Measurements from ENCODE around the gene CD248. TPM values are rescaled to one million over a fixed set of nuclear protein-coding genes. Genes with fewer than 3 reads are reported as not detected.

The CD248 gene
- total RNA-seq, 1 donor from 2014 or later = 68.7 TPM

DNA sequence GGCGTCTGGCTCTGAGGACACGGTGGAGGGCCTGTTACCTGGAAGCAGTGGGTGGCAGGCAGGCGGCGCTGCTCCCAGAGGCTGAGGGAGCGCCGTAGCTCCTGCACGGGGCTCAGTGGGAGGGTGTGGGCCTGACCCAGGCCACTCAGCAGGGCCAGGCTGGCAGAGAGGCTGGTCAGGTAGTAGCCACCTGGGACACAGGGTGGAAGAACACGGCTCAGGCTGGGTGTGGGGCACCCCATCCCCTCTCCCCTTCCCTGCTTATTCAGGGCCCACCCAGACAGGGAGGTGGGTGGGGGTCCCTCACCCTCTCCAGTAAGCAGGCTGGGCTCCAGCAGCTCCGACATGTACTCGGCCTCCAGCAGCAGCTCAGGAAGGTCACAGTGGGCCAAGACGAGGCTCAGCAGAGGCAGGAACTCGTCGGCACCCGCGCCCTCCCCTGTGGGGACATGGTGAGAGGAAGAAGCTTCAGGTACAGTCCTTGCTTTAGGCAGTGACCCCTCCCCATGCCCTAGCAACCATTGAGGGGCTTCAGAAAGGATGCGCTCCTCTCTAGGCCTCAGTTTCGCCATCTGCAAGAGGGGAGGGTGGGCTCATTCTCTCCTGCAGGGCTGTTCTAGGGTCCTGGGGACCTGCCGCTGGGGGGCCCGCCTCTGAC lies 16.5 kb upstream of the CD248 start:
- Mint-ChIP-seq H3K9me3 (ENCODE audit: unreplicated experiment) (no peaks in the 10 kb centered on the region), H3K27ac (ENCODE audit: unreplicated experiment) (no peak overlapping the region), H3K27me3 (ENCODE audit: unreplicated experiment) (no peaks in the 10 kb centered on the region), H3K4me3 (ENCODE audit: unreplicated experiment) (no peak overlapping the region), H3K36me3 (ENCODE audit: unreplicated experiment) (peaks cover 6% of the 10 kb centered on the region), H3K4me1 (ENCODE audit: unreplicated experiment) (peaks cover 48% of the 10 kb centered on the region)
- no peak for DNase-seq (ENCODE audit: extremely low spot score, unreplicated experiment)
- TF ChIP-seq, protein P1, sequence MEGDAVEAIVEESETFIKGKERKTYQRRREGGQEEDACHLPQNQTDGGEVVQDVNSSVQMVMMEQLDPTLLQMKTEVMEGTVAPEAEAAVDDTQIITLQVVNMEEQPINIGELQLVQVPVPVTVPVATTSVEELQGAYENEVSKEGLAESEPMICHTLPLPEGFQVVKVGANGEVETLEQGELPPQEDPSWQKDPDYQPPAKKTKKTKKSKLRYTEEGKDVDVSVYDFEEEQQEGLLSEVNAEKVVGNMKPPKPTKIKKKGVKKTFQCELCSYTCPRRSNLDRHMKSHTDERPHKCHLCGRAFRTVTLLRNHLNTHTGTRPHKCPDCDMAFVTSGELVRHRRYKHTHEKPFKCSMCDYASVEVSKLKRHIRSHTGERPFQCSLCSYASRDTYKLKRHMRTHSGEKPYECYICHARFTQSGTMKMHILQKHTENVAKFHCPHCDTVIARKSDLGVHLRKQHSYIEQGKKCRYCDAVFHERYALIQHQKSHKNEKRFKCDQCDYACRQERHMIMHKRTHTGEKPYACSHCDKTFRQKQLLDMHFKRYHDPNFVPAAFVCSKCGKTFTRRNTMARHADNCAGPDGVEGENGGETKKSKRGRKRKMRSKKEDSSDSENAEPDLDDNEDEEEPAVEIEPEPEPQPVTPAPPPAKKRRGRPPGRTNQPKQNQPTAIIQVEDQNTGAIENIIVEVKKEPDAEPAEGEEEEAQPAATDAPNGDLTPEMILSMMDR (IDR thresholded peaks at IDR 0.05) = no peak

DNA sequence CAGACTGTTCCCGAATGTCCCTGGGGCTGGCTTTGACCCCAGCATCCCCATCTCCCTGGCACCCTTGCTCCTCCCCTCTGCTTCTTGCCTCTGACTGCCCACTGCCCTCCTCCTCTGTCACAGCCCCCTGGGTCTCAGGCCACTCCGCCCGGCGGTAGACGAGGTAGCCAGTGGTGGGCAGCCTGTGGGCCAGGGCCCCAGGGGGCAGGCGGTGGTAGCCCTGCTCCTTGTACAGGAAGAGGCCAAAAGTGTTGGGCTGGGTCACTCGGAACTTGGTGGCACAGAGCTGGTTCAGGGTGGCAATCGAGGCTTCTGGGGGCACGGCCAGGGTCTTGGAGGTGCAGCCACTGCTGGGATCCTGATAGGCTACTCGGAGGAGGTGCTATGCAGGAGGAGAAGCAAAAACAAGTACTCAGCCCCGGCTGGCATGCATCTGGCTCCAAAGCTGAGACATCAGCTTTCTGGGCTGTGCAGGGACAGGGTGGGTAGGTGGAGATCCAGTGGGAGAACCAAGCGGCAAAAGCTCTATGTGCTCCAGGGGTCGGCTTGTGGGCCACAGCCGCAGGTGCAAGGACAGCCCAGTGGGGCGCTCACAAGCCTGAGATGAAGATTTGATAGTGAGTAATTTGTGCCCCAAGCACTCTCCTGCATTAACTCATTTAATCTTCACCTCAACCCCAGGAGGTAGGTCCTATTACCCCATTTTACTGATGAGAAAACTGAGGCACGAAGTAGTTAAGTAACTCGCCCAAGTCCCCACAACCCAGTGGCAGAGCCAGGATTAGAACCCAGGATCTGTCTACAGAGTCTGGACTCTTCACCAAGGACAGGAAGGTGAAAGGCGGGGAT lies 15.8 kb upstream of the CD248 start:
- no peak for DNase-seq (ENCODE audit: extremely low spot score, unreplicated experiment)
- Mint-ChIP-seq H3K9me3 (ENCODE audit: unreplicated experiment) (no peaks in the 10 kb centered on the region), H3K4me1 (ENCODE audit: unreplicated experiment) (peaks cover 51% of the 10 kb centered on the region), H3K36me3 (ENCODE audit: unreplicated experiment) (peaks cover 6% of the 10 kb centered on the region), H3K27ac (ENCODE audit: unreplicated experiment) (no peak overlapping the region), H3K4me3 (ENCODE audit: unreplicated experiment) (no peak overlapping the region), H3K27me3 (ENCODE audit: unreplicated experiment) (no peaks in the 10 kb centered on the region)
- TF ChIP-seq, protein P1 (IDR thresholded peaks at IDR 0.05) = no peak

DNA sequence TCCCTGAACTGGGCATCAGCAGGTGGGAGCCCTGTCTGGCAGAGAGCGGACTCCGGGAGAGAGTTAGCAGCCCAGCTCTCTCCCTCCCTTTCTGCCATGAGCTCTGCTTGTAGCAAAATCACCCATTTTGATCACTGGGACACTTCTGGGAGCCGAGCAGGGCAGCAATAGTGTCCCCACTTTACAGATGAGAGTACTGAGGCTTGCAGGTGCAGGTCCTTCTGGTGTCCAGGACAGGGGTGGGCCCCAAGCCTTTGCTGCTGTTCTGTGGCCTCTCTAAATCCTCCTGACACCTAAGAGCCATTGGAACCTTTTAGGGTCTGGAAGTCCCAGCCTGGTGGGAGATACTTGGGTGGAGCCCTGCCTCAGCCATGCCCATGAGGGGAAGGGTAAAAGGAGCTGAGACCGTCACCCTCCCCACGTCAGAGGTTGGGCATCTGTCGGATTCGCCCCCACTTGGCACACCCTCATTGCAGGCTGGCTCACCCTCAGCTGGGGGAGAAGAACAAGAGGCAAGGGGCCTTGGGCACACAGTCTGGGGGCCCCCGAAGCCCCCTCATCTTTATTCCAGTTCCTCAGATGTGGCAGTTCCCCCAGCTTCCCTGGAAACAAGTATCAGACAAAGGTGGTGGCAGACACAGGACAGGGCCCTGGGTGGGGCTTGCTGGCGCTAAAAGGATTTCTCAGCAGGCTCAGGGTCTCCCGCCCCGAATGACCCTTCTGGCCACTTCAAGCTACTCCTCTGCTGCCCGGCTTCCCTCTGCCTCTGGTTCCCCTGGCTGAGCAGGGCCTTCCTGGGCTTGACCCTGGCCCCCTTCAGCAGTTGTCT lies 14.9 kb upstream of the CD248 start:
- Mint-ChIP-seq H3K9me3 (ENCODE audit: unreplicated experiment) (no peaks in the 10 kb centered on the region), H3K4me1 (ENCODE audit: unreplicated experiment) (peaks cover 50% of the 10 kb centered on the region), H3K36me3 (ENCODE audit: unreplicated experiment) (peaks cover 6% of the 10 kb centered on the region), H3K27ac (ENCODE audit: unreplicated experiment) (no peak overlapping the region), H3K27me3 (ENCODE audit: unreplicated experiment) (no peaks in the 10 kb centered on the region), H3K4me3 (ENCODE audit: unreplicated experiment) (no peak overlapping the region)
- no peak for DNase-seq (ENCODE audit: extremely low spot score, unreplicated experiment)
- TF ChIP-seq, protein P1 (IDR thresholded peaks at IDR 0.05) = no peak

DNA sequence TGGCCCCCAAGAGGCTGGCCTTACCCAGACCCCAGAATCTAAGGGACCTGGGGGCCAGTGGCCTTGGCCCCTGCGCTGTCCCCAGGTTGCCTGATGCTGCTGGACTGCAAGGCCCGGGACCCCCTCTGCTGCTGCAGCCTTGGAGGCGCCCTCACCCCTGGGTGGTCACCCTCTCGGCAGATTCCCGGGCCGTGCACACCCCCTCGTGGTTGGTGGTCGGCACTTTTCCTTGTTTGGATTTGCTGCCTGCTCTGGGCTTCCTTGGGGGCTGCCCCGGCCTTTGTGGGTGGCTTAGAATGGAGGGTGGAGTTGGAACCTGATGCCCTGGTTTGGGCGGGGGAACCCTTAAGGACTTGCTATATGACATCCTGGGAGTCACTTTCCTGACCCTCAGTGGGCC lies 14.1 kb upstream of the CD248 start:
- H3K4me3 Mint-ChIP-seq (ENCODE audit: unreplicated experiment) = no peak overlapping the region
- H3K36me3 Mint-ChIP-seq (ENCODE audit: unreplicated experiment) = peaks cover 6% of the 10 kb centered on the region
- no peaks in the 10 kb centered on the region for H3K27me3 Mint-ChIP-seq (ENCODE audit: unreplicated experiment)
- H3K27ac Mint-ChIP-seq (ENCODE audit: unreplicated experiment) = no peak overlapping the region
- no peak for DNase-seq (ENCODE audit: extremely low spot score, unreplicated experiment)
- peaks cover 48% of the 10 kb centered on the region for H3K4me1 Mint-ChIP-seq (ENCODE audit: unreplicated experiment)
- TF ChIP-seq, protein P1 (IDR thresholded peaks at IDR 0.05) = no peak
- H3K9me3 Mint-ChIP-seq (ENCODE audit: unreplicated experiment) = no peaks in the 10 kb centered on the region
